Endometrium (tissue), 2 donors: ENCODE results near the gene TBC1D17.

Source experiments
- FAIRE-seq: peaks from 2 replicates; lab custom pipeline; 2012; peaks lifted over from hg19 to GRCh38; lab: Jason Lieb, UNC
- donor health status: control.
- donor health status: control.

Gene TBC1D17

DNA sequence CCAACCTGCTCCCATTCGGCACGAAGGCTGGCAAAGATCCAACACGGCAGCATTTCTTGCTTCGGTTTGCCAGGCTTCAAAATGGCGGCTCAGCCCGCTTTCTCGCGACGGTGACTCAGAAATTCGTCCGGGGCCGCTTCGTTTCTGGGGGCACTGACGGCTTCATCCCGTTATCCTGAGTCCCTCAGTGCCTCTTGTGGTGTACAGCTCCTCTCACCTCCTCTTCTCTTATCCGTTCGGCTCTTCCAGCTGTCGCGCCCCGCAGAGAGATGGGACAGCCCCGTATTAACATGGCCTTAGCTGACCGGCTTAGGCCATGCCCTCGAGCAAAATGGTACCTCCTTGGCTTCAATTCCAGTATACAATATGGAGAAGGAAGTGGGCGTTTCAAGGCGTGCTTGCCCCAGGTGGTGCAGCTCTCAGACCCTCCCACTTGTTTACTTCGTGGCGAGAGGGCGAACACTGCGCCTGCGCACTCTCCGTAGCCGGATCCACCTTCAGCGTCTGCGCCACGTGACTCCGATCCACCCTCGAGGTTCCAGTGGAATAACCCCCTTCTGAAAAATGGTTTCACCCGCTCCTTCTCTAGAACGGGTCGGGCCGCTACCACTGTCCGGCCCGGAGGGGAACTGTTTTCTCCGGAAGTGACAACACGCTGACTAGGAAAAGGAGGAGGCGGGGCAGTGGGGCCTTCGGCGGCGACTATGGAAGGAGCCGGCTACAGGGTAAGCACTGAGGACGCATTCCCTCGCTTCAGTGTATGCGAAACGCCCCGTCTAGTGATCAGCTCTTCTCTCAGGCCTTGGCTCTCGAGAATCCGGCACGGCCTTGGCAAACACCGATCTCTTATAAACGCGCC, at the start of gene TBC1D17, which contains the start of gene AKT1S1:
Gene TBC1D17 (plus strand): TSS at position 683 of the 859 bp plus-strand sequence. CDS start 22 bp downstream, at position 705.
Gene AKT1S1 (minus strand): TSS at position 336 of the 859 bp plus-strand sequence. CDS start 4,060 bp downstream, outside the sequence.
- peak; percentile 99 for FAIRE-seq

DNA sequence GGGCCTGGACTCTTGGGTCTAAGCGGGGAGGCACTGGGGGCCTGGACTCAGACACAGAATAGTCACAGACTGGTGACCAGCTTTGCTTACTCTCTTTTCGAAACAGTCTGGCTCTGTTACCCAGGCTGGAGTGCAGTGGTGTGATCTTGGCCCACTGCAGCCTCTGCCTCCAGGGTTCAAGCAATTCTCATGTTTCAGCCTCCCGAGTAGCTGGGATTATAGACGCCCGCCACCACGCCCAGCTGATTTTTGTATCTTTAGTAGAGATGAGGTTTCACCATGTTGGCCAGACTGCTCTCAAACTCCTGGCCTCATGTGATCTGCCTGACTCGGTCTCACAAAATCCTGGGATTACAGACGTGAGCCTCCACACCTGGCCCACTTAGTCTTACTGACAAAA, 48.3 kb upstream of the TBC1D17 start:
- no peak for FAIRE-seq

GRCh38 chr19:49829721-49830120, 47.8 kb upstream of the TBC1D17 start:
- no peak for FAIRE-seq

DNA sequence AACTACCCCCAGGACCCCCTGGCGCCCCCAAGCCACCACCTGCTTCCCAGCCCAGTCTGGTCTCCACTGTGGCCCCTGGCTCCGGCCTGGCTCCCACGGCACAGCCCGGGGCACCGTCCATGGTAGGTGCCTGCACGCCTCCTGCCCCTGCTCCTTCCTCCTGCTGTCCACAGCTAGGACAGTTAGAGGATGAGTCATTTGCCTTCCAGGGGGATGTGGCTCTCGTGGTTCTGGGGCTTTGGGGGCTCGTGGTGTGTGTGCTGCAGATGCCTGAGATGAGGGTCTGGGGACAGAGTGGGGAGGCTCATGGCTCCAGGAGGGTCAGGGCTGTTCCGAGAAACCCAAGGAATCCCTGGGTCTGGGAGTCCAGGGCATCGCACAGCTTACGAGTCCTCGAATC, 46.7 kb upstream of the TBC1D17 start:
- no peak for FAIRE-seq

DNA sequence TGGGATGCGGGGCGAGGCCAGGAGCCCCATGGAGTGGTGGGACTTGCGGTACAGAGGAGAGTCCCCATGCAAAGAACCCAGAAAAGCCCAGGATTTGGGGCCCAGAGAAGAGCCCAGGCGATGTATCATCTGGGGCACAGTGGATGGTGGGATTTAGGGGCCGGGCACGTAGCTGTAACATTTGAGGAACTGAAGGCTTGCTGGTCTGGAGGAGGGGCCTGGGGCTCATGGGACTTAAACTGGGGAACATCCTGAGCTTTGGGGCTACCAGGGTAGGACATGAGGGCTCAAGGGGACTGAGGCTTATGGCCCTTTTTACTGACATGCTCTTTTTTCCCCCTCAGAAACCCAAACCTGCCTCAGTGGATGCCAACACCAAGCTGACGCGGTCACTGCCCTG, 45.9 kb upstream of the TBC1D17 start:
- FAIRE-seq: no peak

- no peak for FAIRE-seq
These were observed 44.9 kb upstream of the TBC1D17 start for GRCh38 chr19:49832556-49832955.

DNA sequence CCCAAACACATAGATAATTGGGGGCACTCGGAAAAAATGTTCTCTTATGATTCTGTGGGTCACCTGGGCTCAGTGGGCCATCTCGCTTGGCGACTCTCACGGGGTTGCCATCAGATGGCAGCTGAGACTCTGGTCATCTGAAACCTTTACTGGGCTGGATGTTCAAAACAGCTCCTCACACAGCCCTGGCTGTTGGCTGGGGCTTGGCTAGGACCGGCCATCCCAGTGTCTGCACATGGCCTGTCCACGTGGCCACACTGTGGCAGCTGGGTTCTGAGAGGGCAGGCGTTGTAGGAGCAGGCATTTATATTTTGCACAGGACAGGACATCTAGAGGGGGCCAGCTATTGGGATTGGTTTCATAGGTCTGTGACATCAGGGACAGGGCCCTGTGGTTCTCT, 43.9 kb upstream of the TBC1D17 start:
- no peak for FAIRE-seq

DNA sequence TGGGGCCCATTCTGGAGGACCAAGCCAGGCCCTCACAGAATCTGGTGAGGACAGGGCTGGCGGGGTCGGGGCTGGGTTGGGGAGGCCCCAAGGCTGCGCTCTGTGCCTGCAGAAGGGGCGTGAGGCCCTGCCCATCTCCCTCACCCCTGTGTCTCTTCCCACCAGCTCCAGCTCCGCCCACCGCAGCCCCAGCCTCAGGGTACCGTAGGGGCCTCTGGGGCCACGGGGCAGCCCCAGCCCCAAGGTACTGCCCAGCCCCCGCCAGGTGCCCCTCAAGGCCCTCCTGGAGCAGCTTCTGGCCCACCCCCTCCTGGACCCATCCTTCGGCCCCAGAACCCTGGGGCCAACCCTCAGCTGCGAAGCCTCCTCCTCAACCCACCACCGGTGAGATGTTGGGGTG, 41.9 kb upstream of the TBC1D17 start:
- no peak for FAIRE-seq

- FAIRE-seq: no peak
These were observed 41.1 kb upstream of the TBC1D17 start for GRCh38 chr19:49836176-49837008.

GRCh38 chr19:49837009-49837310, 40.5 kb upstream of the TBC1D17 start:
- FAIRE-seq: no peak

- FAIRE-seq: no peak
These were observed 40.1 kb upstream of the TBC1D17 start for GRCh38 chr19:49837425-49837824.

- FAIRE-seq: no peak
These were observed 38.5 kb upstream of the TBC1D17 start for GRCh38 chr19:49838885-49839588.

- no peak for FAIRE-seq
These were observed 37.8 kb upstream of the TBC1D17 start for GRCh38 chr19:49839713-49840112.

DNA sequence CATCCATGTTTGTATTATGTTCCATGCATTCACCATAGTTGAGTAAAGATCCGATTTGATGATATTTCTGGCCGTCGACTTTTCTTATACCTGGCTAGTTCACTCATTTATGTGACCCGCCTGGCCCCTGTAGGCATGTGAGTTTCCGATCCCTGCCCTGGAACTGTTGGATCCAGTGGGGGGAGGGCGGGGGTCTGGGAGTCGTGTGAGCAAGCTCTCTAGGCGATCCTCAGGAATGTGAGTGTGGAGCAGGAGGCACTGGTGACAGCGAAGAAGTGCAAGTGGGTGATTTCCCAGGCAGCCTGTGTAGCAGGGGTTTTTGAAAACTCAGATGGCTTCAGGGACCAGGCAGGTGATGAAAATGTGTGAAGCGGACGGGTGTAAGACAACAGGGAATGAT, 37.2 kb upstream of the TBC1D17 start:
- FAIRE-seq: no peak

DNA sequence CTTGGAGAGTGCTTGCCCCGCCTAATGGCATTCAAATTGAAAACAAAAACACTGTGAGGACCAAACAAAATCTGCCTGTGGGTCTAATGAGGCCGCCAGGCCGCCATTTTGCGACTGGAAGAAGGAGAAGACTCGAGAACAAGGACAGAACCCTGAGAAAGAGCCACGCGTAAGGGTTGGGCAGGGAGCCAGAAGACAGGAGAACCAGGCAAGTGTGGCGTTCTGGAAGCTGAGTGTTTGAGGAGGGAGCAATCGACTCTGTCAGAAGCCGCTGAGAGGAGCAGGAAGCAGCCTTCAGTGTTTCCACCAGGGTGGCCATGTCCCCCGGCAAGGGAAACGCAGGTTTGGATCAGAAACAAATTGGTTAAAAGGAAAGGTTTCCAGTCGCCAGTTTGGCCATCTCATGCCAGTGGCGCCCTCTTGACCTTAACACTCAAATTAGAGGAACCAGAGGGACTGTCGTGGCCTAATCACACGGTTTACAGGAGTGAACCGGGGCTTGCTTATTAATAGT, 36.7 kb upstream of the TBC1D17 start:
- no peak for FAIRE-seq

DNA sequence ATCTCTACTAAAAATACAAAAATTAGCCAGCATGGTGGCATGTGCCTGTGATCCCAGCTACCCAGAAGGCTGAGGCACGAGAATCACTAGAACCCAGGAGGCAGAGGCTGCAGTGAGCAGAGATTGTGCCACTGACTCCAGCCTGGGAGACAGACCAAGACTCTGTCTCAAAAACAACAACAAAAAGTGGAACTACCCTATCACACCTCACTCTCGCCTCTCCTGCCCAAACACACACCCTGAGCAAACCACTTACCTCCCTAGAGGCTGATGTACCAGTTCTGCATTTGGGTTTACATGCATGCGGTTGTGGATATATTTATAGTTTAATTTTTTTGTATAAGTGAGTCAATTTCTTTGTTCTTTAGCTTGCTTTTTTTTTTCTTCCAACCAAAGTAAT, 34.2 kb upstream of the TBC1D17 start:
- no peak for FAIRE-seq

- FAIRE-seq: no peak
These were observed 33.1 kb upstream of the TBC1D17 start for GRCh38 chr19:49844138-49845095.

DNA sequence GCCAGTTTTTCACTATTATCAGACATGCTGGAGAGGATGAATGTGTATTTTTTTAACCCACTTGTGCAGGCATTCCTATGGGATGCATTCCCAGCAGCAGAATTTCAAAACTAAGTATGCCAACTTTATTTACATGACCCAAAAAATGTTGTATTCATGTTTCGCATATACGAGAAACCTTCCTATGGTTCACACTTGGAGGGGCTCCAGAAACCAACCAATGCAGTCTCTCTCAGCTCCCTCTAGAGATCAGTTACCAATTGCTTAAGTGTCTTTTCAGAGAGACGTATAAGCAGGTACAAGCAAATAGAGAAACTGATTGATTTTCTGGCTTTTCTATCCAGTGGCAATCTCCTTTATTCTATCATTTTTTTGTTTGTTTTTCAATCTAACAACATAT, 32.1 kb upstream of the TBC1D17 start:
- no peak for FAIRE-seq

GRCh38 chr19:49846408-49846807, 31.1 kb upstream of the TBC1D17 start:
- FAIRE-seq: no peak

- no peak for FAIRE-seq
These were observed 29.5 kb upstream of the TBC1D17 start for GRCh38 chr19:49847731-49848696.
